ENCODE measurements around the gene ZIC4.

- TF ChIP-seq PPARA (CRISPR knock-in tag; IDR thresholded peaks at IDR 0.05; ENCODE audit: borderline replicate concordance) (no peak), PATZ1 (CRISPR knock-in tag; IDR thresholded peaks at IDR 0.05; ENCODE audit: borderline replicate concordance) (no peak), ESRRG (CRISPR knock-in tag; IDR thresholded peaks at IDR 0.05) (no peak), RARB (CRISPR knock-in tag; IDR thresholded peaks at IDR 0.05) (no peak)
Observed at GRCh38 chr3:147410116-147410525, 3.8 kb upstream of the ZIC4 start.
